EH (cell line): Measurements from ENCODE around the gene CCR5.

ENCODE experiments used
- DNase-seq: peaks from one replicate; pipeline ENCODE4 v3.0.0-alpha.2; 2015; ENCODE audit warnings: low read depth

The CCR5 gene

GRCh38 chr3:46359733-46360493, 10.8 kb upstream of the CCR5 start:
- peak; percentile 9 for DNase-seq

GRCh38 chr3:46360907-46361306, 9.8 kb upstream of the CCR5 start:
- DNase-seq: no peak

GRCh38 chr3:46361408-46362283, 9.1 kb upstream of the CCR5 start:
- DNase-seq: peak; percentile 70

GRCh38 chr3:46365041-46365440, 5.7 kb upstream of the CCR5 start:
- no peak for DNase-seq

GRCh38 chr3:46365737-46366524, 4.8 kb upstream of the CCR5 start:
- no peak for DNase-seq

- DNase-seq: no peak
Measured at GRCh38 chr3:46367811-46368210, 2.9 kb upstream of the CCR5 start.

GRCh38 chr3:46368569-46368968, 2.2 kb upstream of the CCR5 start:
- no peak for DNase-seq

GRCh38 chr3:46369151-46369550, 1.6 kb upstream of the CCR5 start:
- DNase-seq: no peak

GRCh38 chr3:46369675-46370132, 1.0 kb upstream of the CCR5 start:
- no peak for DNase-seq

GRCh38 chr3:46371519-46372340, 984 bp downstream of the CCR5 start:
- DNase-seq: no peak

- peak; percentile 28 for DNase-seq
Measured at GRCh38 chr3:46372492-46373359, 2.0 kb downstream of the CCR5 start.

GRCh38 chr3:46374755-46375154, 4.0 kb downstream of the CCR5 start:
- no peak for DNase-seq

GRCh38 chr3:46375218-46375617, 4.5 kb downstream of the CCR5 start:
- no peak for DNase-seq

- no peak for DNase-seq
Measured at GRCh38 chr3:46375814-46376213, 5.1 kb downstream of the CCR5 start.

GRCh38 chr3:46378426-46378942, 7.7 kb downstream of the CCR5 start:
- peak; percentile 58 for DNase-seq

- no peak for DNase-seq
Measured at GRCh38 chr3:46380471-46381221, 9.9 kb downstream of the CCR5 start.

GRCh38 chr3:46381625-46382024, 10.9 kb downstream of the CCR5 start:
- no peak for DNase-seq

- DNase-seq: no peak
Measured at GRCh38 chr3:46383211-46383950, 12.6 kb downstream of the CCR5 start.

- no peak for DNase-seq
Measured at GRCh38 chr3:46383951-46384330, 13.2 kb downstream of the CCR5 start.
